ENCODE measurements around the gene WDR91.
A peak's percentile ranks its signal among the peaks of the same experiment; 100 is the strongest.
"Not testable (repeated sequence)": the region's sequence is repeated elsewhere in the genome, so short reads cannot be mapped to it uniquely, and the experiment has no call there.

Gene WDR91

DNA sequence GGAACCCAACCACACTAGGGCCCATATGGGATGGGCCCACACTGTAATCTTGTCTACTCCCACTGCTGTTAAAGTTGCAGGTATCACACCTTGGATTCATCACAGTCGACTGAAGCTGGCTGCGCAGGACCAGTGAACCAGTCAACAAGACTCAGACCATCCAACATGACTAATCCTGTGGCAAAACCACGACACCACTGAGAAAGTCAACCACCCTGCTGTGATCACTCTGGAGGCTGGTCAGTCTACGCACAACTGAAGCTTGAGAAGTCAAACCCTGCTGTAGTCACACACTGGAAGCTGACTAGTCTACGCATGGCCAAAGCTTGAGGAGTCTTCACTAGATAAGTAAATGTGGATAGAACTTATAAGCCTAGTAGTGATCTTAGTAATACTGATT lies 31.2 kb downstream of the WDR91 start:
- H3K36me3 ChIP-seq (ENCODE audit: control insufficient read depth, insufficient read depth, low read length), result peaks cover 4% of the 10 kb centered on the region
- peaks cover 3% of the 10 kb centered on the region for H3K9me3 ChIP-seq (ENCODE audit: control insufficient read depth, low read length)
- 93% methylated on average over 5 of the region's 5 CpGs for WGBS, 2 experiments

DNA sequence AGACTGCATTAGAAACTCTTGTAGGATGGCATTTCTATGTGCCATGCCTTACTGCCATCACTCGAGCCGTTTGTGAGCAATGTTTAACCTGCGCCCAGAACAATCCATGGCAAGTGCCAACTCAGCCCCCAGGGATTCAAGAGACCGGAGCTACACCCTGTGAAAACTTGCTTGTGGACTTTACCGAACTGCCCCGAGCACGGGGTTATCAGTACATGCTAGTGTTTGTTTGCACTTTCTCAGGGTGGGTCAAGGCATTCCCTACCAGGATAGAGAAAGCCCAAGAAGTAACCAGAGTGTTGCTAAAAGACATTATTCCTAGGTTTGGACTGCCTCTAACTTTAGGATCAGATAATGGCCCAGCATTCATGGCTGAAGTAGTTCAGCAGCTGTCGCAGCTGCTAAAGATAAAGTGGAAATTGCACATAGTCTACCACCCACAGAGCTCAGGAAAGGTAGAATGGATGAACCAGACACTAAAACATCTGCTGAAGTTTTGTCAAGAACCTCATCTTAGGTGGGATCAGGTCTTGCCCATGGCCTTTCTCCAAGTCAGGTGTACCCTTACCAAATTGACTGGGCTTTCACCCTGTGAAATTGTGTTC lies 31.9 kb downstream of the WDR91 start:
- no peaks in the 10 kb centered on the region for H3K27me3 ChIP-seq (ENCODE audit: control insufficient read depth, insufficient read depth, low read length, poor library complexity, severe bottlenecking)
- peaks cover 5% of the 10 kb centered on the region for H3K4me1 ChIP-seq (ENCODE audit: control insufficient read depth, insufficient read depth, low read length)
- no peak overlapping the region for H3K27ac ChIP-seq (ENCODE audit: insufficient read depth, low read depth, low read length, poor library complexity, severe bottlenecking)
- 97 to 98% methylated on average over 8 of the region's 8 CpGs for WGBS, 2 experiments
- peaks cover 3% of the 10 kb centered on the region for H3K9me3 ChIP-seq (ENCODE audit: control insufficient read depth, low read length)
- peaks cover 1% of the 10 kb centered on the region for H3K36me3 ChIP-seq (ENCODE audit: control insufficient read depth, insufficient read depth, low read length)
- H3K4me3 ChIP-seq (ENCODE audit: insufficient read depth, low read depth, low read length), result no peak overlapping the region

More for the DNA sequence above, 31.2 kb downstream of the WDR91 start:
- Histone ChIP-seq H3K27me3 (ENCODE audit: control insufficient read depth, insufficient read depth, low read length, poor library complexity, severe bottlenecking) (no peaks in the 10 kb centered on the region), H3K4me3 (ENCODE audit: insufficient read depth, low read depth, low read length) (no peak overlapping the region), H3K27ac (ENCODE audit: insufficient read depth, low read depth, low read length, poor library complexity, severe bottlenecking) (no peak overlapping the region), H3K4me1 (ENCODE audit: control insufficient read depth, insufficient read depth, low read length) (peaks cover 5% of the 10 kb centered on the region)

GRCh38 chr7:135178364-135178763 lies 33.0 kb downstream of the WDR91 start:
- WGBS, 2 experiments, result 87 to 88% methylated on average over 13 of the region's 13 CpGs
- Histone ChIP-seq H3K36me3 (ENCODE audit: control insufficient read depth, insufficient read depth, low read length) (no peaks in the 10 kb centered on the region), H3K4me1 (ENCODE audit: control insufficient read depth, insufficient read depth, low read length) (peaks cover 5% of the 10 kb centered on the region), H3K4me3 (ENCODE audit: insufficient read depth, low read depth, low read length) (no peak overlapping the region), H3K27ac (ENCODE audit: insufficient read depth, low read depth, low read length, poor library complexity, severe bottlenecking) (no peak overlapping the region), H3K9me3 (ENCODE audit: control insufficient read depth, low read length) (peaks cover 3% of the 10 kb centered on the region), H3K27me3 (ENCODE audit: control insufficient read depth, insufficient read depth, low read length, poor library complexity, severe bottlenecking) (no peaks in the 10 kb centered on the region)

GRCh38 chr7:135177028-135177696 lies 34.2 kb downstream of the WDR91 start:
- WGBS, 2 experiments, result 92 to 94% methylated on average over 9 of the region's 9 CpGs

GRCh38 chr7:135175931-135176330 lies 35.4 kb downstream of the WDR91 start:
- peaks cover under 1% of the 10 kb centered on the region for H3K9me3 ChIP-seq (ENCODE audit: control insufficient read depth, low read length)
- no peaks in the 10 kb centered on the region for H3K27me3 ChIP-seq (ENCODE audit: control insufficient read depth, insufficient read depth, low read length, poor library complexity, severe bottlenecking)
- no peaks in the 10 kb centered on the region for H3K36me3 ChIP-seq (ENCODE audit: control insufficient read depth, insufficient read depth, low read length)
- WGBS, 2 experiments, result 95 to 96% methylated on average over 6 of the region's 6 CpGs
- H3K4me3 ChIP-seq (ENCODE audit: insufficient read depth, low read depth, low read length), result no peak overlapping the region
- H3K27ac ChIP-seq (ENCODE audit: insufficient read depth, low read depth, low read length, poor library complexity, severe bottlenecking), result no peak overlapping the region
- H3K4me1 ChIP-seq (ENCODE audit: control insufficient read depth, insufficient read depth, low read length), result peaks cover 5% of the 10 kb centered on the region

More at GRCh38 chr7:135177028-135177696, 34.2 kb downstream of the WDR91 start:
- Histone ChIP-seq H3K4me1 (ENCODE audit: control insufficient read depth, insufficient read depth, low read length) (peaks cover 5% of the 10 kb centered on the region), H3K4me3 (ENCODE audit: insufficient read depth, low read depth, low read length) (no peak overlapping the region), H3K9me3 (ENCODE audit: control insufficient read depth, low read length) (peaks cover 3% of the 10 kb centered on the region), H3K36me3 (ENCODE audit: control insufficient read depth, insufficient read depth, low read length) (no peaks in the 10 kb centered on the region), H3K27me3 (ENCODE audit: control insufficient read depth, insufficient read depth, low read length, poor library complexity, severe bottlenecking) (no peaks in the 10 kb centered on the region), H3K27ac (ENCODE audit: insufficient read depth, low read depth, low read length, poor library complexity, severe bottlenecking) (no peak overlapping the region)

- WGBS, 2 experiments, result 94 to 96% methylated on average over 6 to 7 of the region's 7 CpGs
- Histone ChIP-seq H3K4me1 (ENCODE audit: control insufficient read depth, insufficient read depth, low read length) (peaks cover 5% of the 10 kb centered on the region), H3K4me3 (ENCODE audit: insufficient read depth, low read depth, low read length) (no peak overlapping the region), H3K27ac (ENCODE audit: insufficient read depth, low read depth, low read length, poor library complexity, severe bottlenecking) (no peak overlapping the region), H3K9me3 (ENCODE audit: control insufficient read depth, low read length) (no peaks in the 10 kb centered on the region), H3K27me3 (ENCODE audit: control insufficient read depth, insufficient read depth, low read length, poor library complexity, severe bottlenecking) (no peaks in the 10 kb centered on the region), H3K36me3 (ENCODE audit: control insufficient read depth, insufficient read depth, low read length) (no peaks in the 10 kb centered on the region)
Observed at GRCh38 chr7:135174941-135175340, 36.4 kb downstream of the WDR91 start.

GRCh38 chr7:135173916-135174315 lies 37.4 kb downstream of the WDR91 start:
- H3K4me1 ChIP-seq (ENCODE audit: control insufficient read depth, insufficient read depth, low read length), result peaks cover 14% of the 10 kb centered on the region
- H3K9me3 ChIP-seq (ENCODE audit: control insufficient read depth, low read length); H3K4me3 ChIP-seq (ENCODE audit: insufficient read depth, low read depth, low read length); H3K27ac ChIP-seq (ENCODE audit: insufficient read depth, low read depth, low read length, poor library complexity, severe bottlenecking); H3K36me3 ChIP-seq (ENCODE audit: control insufficient read depth, insufficient read depth, low read length); H3K27me3 ChIP-seq (ENCODE audit: control insufficient read depth, insufficient read depth, low read length, poor library complexity, severe bottlenecking): not testable (repeated sequence)
- 91 to 97% methylated on average over 4 of the region's 4 CpGs for WGBS, 2 experiments

DNA sequence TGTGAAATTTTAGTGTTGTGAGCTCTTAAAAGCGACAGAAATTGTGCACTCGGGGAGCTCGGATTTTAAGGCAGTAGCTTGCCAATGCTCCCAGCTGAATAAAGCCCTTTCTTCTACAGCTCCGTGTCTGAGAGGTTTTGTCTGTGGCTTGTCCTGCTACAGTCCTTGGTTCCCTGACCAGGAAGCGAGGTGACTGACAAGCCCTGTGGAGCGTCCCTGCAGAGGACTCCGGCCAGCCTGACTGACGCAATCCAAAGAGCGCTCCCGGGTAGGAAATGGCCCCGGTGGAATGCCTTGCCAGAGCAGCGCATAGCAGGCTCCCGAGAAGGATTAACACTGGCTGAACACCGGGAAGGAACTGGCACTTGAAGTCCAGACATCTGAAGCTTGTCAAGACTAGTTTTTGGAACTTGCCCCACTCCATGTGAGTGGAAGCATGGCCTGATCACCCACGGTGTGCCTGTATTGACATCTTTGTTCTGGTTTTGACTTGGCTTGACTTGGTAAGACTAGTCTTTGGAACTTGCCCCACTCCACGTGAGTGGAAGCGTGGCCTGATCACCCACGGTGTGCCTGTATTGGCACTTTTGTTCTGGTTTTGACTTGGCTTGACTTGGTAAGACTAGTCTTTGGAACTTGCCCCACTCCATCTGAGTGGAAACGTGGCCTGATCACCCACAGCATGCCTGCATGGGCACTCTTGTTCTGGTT lies 39.6 kb downstream of the WDR91 start:
- WGBS, 2 experiments, result 87 to 88% methylated on average over 19 of the region's 19 CpGs
- H3K27me3 ChIP-seq (ENCODE audit: control insufficient read depth, insufficient read depth, low read length, poor library complexity, severe bottlenecking); H3K9me3 ChIP-seq (ENCODE audit: control insufficient read depth, low read length); H3K27ac ChIP-seq (ENCODE audit: insufficient read depth, low read depth, low read length, poor library complexity, severe bottlenecking); H3K4me1 ChIP-seq (ENCODE audit: control insufficient read depth, insufficient read depth, low read length); H3K4me3 ChIP-seq (ENCODE audit: insufficient read depth, low read depth, low read length): not testable (repeated sequence)
- H3K36me3 ChIP-seq (ENCODE audit: control insufficient read depth, insufficient read depth, low read length), result peaks cover 15% of the 10 kb centered on the region

GRCh38 chr7:135170998-135171481 lies 40.3 kb downstream of the WDR91 start:
- H3K9me3 ChIP-seq (ENCODE audit: control insufficient read depth, low read length); H3K4me1 ChIP-seq (ENCODE audit: control insufficient read depth, insufficient read depth, low read length); H3K27me3 ChIP-seq (ENCODE audit: control insufficient read depth, insufficient read depth, low read length, poor library complexity, severe bottlenecking): not testable (repeated sequence)
- H3K36me3 ChIP-seq (ENCODE audit: control insufficient read depth, insufficient read depth, low read length), result peaks cover 22% of the 10 kb centered on the region
- WGBS, 2 experiments, result 29 to 31% methylated on average over 11 to 12 of the region's 12 CpGs
- peak overlapping the region; percentile 91 for H3K4me3 ChIP-seq (ENCODE audit: insufficient read depth, low read depth, low read length)
- H3K27ac ChIP-seq (ENCODE audit: insufficient read depth, low read depth, low read length, poor library complexity, severe bottlenecking), result peak overlapping the region; percentile 87

GRCh38 chr7:135170274-135170997 lies 40.9 kb downstream of the WDR91 start, which contains the start of gene CYREN:
Gene CYREN, minus strand, starts transcription at chr7:135170707. Its CDS starts 1,785 bp downstream, at chr7:135168922.
- H3K27me3 ChIP-seq (ENCODE audit: control insufficient read depth, insufficient read depth, low read length, poor library complexity, severe bottlenecking), result no peaks in the 10 kb centered on the region
- H3K4me1 ChIP-seq (ENCODE audit: control insufficient read depth, insufficient read depth, low read length), result peaks cover 9% of the 10 kb centered on the region
- H3K4me3 ChIP-seq (ENCODE audit: insufficient read depth, low read depth, low read length), result peak within 1 kb of the TSS; percentile 91
- 0% methylated on average over 77 of the region's 77 CpGs for WGBS, 2 experiments
- H3K27ac ChIP-seq (ENCODE audit: insufficient read depth, low read depth, low read length, poor library complexity, severe bottlenecking), result peak within 1 kb of the TSS; percentile 87
- no peaks in the 10 kb centered on the region for H3K9me3 ChIP-seq (ENCODE audit: control insufficient read depth, low read length)
- peaks cover 22% of the 10 kb centered on the region for H3K36me3 ChIP-seq (ENCODE audit: control insufficient read depth, insufficient read depth, low read length)
